GM18868 (cell line): ENCODE results near the gene CCDC88A.
"Not testable (repeated sequence)": the region's sequence is repeated elsewhere in the genome, so short reads cannot be mapped to it uniquely, and the experiment has no call there.

Experiments used
- ATAC-seq: cut with Tn5 transposase; IDR thresholded peaks from one replicate; pipeline ENCODE4 v1.9.1; 2021; ENCODE audit warnings: mild to moderate bottlenecking, moderate library complexity; ENCODE audit not compliant: unreplicated experiment

CCDC88A gene

DNA sequence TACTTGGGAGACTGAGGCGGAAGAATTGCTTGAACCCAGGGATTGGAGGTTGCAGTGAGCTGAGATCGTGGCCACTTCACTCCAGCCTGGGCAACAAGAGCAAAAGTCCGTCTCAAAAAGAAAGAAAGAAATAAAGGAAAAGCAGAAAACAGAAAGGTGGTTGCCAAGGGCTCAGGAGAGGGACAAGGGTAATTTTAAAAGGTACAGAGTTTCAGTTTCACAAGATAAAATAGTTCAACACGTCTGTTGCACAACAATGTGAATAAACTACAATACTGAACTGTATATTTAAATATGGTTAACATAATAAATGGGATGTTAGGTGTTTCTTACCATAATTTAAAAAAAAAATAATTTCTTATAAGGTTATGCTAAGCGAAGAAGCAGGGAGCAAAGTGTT lies 174.2 kb downstream of the CCDC88A start:
- no peak for ATAC-seq

DNA sequence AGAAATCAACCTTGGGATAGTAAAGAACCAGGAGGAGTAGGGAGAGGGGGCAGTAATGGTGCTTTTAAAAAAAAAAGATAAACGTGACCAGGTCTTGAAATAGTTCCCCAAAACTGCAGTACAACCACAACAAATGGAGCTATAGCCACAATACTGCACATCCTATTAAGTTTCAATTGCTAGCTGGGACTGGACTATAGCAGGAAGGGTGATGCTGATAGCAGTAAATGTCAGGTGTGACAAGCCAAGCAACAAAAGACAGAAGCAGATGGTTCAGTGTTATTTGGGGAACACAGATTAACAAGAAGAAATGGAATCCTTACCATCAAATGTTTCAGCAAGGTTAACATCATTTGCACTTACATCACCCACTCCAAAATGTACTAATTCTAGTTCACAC lies 177.0 kb downstream of the CCDC88A start:
- ATAC-seq = no peak

DNA sequence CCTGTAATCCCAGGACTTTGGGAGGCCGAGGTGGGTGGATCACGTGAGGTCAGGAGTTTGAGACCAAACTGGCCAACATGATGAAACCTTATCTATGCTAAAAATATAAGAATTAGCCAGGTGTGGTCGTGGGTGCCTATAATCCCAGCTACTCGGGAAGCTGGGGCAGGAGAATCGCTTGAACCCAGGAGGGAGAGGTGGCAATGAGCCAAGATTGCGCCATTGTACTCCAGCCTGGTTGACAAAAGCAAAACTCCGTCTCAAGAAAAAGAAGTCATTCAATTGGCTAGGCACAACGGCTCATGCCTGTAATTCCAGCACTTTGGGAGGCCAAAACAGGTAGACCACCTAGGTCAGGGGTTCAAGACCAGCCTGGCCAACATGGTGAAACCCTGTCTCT lies 178.1 kb downstream of the CCDC88A start:
- not testable (repeated sequence) for ATAC-seq

DNA sequence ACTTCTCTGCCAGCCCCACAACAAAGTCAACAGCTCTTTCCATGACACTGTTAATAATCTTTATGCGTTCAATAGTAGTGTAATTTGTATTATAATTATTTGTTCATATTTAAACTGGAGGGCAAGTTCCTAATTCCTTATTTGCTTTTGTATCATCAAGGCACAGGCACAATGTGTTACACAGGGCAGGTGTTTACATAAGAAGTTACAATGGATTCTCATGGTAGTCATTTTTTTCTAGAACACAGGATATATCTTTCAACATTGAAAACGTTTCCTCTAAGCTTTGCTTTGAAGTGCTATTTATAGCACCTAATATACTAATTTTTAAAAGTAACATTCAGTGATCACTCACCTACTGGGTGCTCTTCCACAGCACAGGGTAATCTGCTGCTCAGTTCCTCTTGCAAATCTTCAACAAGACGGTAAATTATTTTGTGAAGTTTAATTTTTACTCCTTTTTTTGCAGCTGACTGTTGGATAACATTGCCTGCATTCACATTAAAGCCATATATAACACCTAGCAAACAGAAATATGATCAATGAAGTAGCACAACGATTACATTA lies 179.9 kb downstream of the CCDC88A start:
- no peak for ATAC-seq
